Astrocyte of the cerebellum (primary cell): Measurements from ENCODE around the gene TBCB.

Experiments
- DNase-seq: peaks from one replicate; pipeline ENCODE4 v3.0.0-alpha.2; 2011; ENCODE audit warnings: low read depth
- H3K4me3 ChIP-seq: 2 replicates; pipeline ENCODE4 v1.5.1; 2011; ENCODE audit warnings: mild to moderate bottlenecking, low read depth, low read length, moderate library complexity
- CTCF ChIP-seq: IDR thresholded peaks from 2 replicates; pipeline ENCODE4 v1.5.1; 2012; ENCODE audit warnings: low read length, low read depth, moderate library complexity, mild to moderate bottlenecking; ENCODE audit errors: missing control alignments
- in situ Hi-C: cut with HindIII; loops from 2 replicates; pipeline ENCODE4 v1.10.0; 2017; ENCODE audit warnings: low sequenced_read_pairs

TBCB gene

GRCh38 chr19:36141039-36141927 is 26.0 kb downstream of the TBCB start:
- in situ Hi-C loops = no loop called here
- peak; percentile 64 for DNase-seq
- peak overlapping the region; percentile 88 for H3K4me3 ChIP-seq
- TF ChIP-seq CTCF = no peak

GRCh38 chr19:36142046-36142445 is 26.8 kb downstream of the TBCB start:
- TF ChIP-seq CTCF = no peak
- in situ Hi-C loops = no loop called here
- H3K4me3 ChIP-seq = no peak overlapping the region
- no peak for DNase-seq

- DNase-seq = no peak
- TF ChIP-seq CTCF = no peak
- in situ Hi-C loops = no loop called here
- H3K4me3 ChIP-seq = no peak overlapping the region
Observed at GRCh38 chr19:36142496-36142895, 27.2 kb downstream of the TBCB start.

- H3K4me3 ChIP-seq = no peak overlapping the region
- DNase-seq = no peak
- TF ChIP-seq CTCF = no peak
- in situ Hi-C loops = no loop called here
Observed at GRCh38 chr19:36144624-36145023, 29.4 kb downstream of the TBCB start.

GRCh38 chr19:36149673-36150406 is 34.6 kb downstream of the TBCB start:
- DNase-seq = no peak
- no peak for TF ChIP-seq CTCF
- in situ Hi-C loops = no loop called here
- H3K4me3 ChIP-seq = no peak overlapping the region

GRCh38 chr19:36150586-36150985 is 35.3 kb downstream of the TBCB start:
- no peak for DNase-seq
- H3K4me3 ChIP-seq = no peak overlapping the region
- TF ChIP-seq CTCF = no peak
- in situ Hi-C loops = no loop called here
